OCI-LY7 (cell line): ENCODE results near the gene PKHD1. TPM values are rescaled to one million over a fixed set of nuclear protein-coding genes. Genes with fewer than 3 reads are reported as not detected.

Experiments used
- BruUV-seq: library from RNA; stranded (reverse); fragments of 400-500 nt; replicated peaks from 2 replicates; lab custom pipeline; 2021; lab: Mats Ljungman, UMichigan
- CTCF ChIA-PET: fragments of 300-600 bp; sonication (Branson Sonifier 250); formaldehyde crosslinking; loops from one replicate; lab custom pipeline; 2022; ENCODE audit warnings: antibody characterized with exemption; ENCODE audit not compliant: unreplicated experiment; lab: Charles Lee
- POLR2A ChIA-PET: fragments of 300-600 bp; sonication (Branson Sonifier 250); formaldehyde crosslinking; loops from one replicate; lab custom pipeline; 2022; ENCODE audit warnings: antibody characterized with exemption; lab: Charles Lee
- DNase-seq: peaks from one replicate; pipeline ENCODE4 v3.0.0-alpha.2; 2015; ENCODE audit warnings: low spot score
- H2AFZ ChIP-seq: fragments of 200-600 bp; sonication (generic), shearing (Covaris generic); 2 replicates; pipeline ENCODE4 v1.6.1; 2014; ENCODE audit warnings: mild to moderate bottlenecking, antibody characterized with exemption, low read length, moderate library complexity
- H3K27ac ChIP-seq: fragments of 200-600 bp; sonication (generic); 2 replicates; pipeline ENCODE4 v1.5.1; 2014; ENCODE audit warnings: mixed run types, low read depth, mild to moderate bottlenecking, moderate library complexity, low read length, inconsistent platforms; ENCODE audit not compliant: poor library complexity, severe bottlenecking
- H3K36me3 ChIP-seq: fragments of 200-600 bp; sonication (generic); 2 replicates; pipeline ENCODE4 v1.6.1; 2014; ENCODE audit warnings: mild to moderate bottlenecking, antibody characterized with exemption, low read length, moderate library complexity, mixed read lengths; ENCODE audit not compliant: insufficient read depth
- H3K4me1 ChIP-seq: fragments of 200-600 bp; sonication (generic); 2 replicates; pipeline ENCODE4 v1.5.1; 2014; ENCODE audit warnings: mild to moderate bottlenecking, low read length; ENCODE audit not compliant: insufficient read depth, poor library complexity, severe bottlenecking
- H3K4me2 ChIP-seq: fragments of 200-600 bp; sonication (generic); 2 replicates; pipeline ENCODE4 v1.6.1; 2014; ENCODE audit warnings: mild to moderate bottlenecking, low read length
- H3K4me3 ChIP-seq: fragments of 200-600 bp; sonication (generic); 2 replicates; pipeline ENCODE4 v1.5.1; 2014; ENCODE audit warnings: mild to moderate bottlenecking, low read depth, low read length; ENCODE audit not compliant: poor library complexity, severe bottlenecking
- H3K79me2 ChIP-seq: fragments of 200-600 bp; sonication (generic); 2 replicates; pipeline ENCODE4 v1.6.1; 2016; ENCODE audit warnings: low read depth, mild to moderate bottlenecking, low read length, moderate library complexity, mixed read lengths; ENCODE audit not compliant: insufficient read depth
- H3K9me2 ChIP-seq: fragments of 200-600 bp; sonication (generic); 2 replicates; pipeline ENCODE4 v1.6.1; 2016; ENCODE audit warnings: mild to moderate bottlenecking, low read length, mixed read lengths; ENCODE audit not compliant: insufficient read depth
- H3K9me3 ChIP-seq: fragments of 200-600 bp; sonication (generic); 2 replicates; pipeline ENCODE4 v1.6.1; 2014; ENCODE audit warnings: mild to moderate bottlenecking, mixed run types, low read length, mixed read lengths
- H4K20me1 ChIP-seq: fragments of 200-600 bp; sonication (generic); 2 replicates; pipeline ENCODE4 v1.6.1; 2014; ENCODE audit warnings: mild to moderate bottlenecking, antibody characterized with exemption, low read length, moderate library complexity, mixed read lengths; ENCODE audit not compliant: insufficient read depth
- EZH2phosphoT487 ChIP-seq: fragments of 200-600 bp; sonication (generic); IDR thresholded peaks from 2 replicates; pipeline ENCODE4 v1.6.1; 2018; ENCODE audit warnings: low read depth, borderline replicate concordance, mild to moderate bottlenecking, mixed run types, antibody characterized with exemption, low read length, moderate library complexity, mixed read lengths
- intact Hi-C: fragments of 100-400 bp; cut with micrococcal nuclease; formaldehyde crosslinking; loops from one replicate; pipeline ENCODE4 v1.10.0; 2022; ENCODE audit not compliant: unreplicated experiment
- total RNA-seq, 2 experiments: library from RNA; depleted of rRNA in 1 of 2; stranded (reverse); fragments of >200 nt in 1 of 2; shearing (Covaris generic) in 1 of 2; gene quantifications; 2 replicates each; pipeline ENCODE4 v1.2.3, GENCODE V29; 2014 to 2022
- TF ChIP-seq, protein P1 (sequence below): fragments of 200-600 bp; sonication (generic); conservative IDR thresholded peaks from 2 replicates; pipeline ENCODE4 v1.5.1; 2014; ENCODE audit warnings: mild to moderate bottlenecking, antibody characterized with exemption, low read length, moderate library complexity, mixed read lengths

PKHD1 gene
- total RNA-seq, 2 experiments from 2014 or later, result not detected

DNA sequence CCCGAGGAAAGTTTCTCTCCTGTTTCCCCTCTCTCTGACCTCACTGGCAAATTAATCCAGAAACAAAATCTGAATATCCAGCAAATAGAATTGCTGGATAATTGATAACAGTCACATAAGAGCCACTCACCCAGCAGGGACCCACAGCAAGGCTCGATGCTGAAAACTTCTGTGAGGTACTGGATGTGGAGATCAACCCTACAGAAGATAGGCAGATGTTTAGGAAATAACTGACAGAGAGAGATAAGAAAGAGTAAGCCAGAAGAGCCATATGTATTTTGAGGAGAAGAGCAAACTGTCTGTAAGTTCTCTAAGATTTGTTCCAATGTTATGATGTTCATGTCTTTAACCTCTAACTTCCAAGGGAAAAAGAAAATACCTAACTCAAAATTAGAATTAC lies 59.7 kb downstream of the PKHD1 start:
- Histone ChIP-seq H4K20me1 (no peaks in the 10 kb centered on the region), H3K36me3 (no peaks in the 10 kb centered on the region), H3K9me3 (no peaks in the 10 kb centered on the region), H3K4me2 (no peak overlapping the region), H3K79me2 (no peaks in the 10 kb centered on the region), H3K4me3 (no peak overlapping the region), H3K9me2 (no peaks in the 10 kb centered on the region), H3K27ac (no peak overlapping the region), H3K4me1 (no peaks in the 10 kb centered on the region), H2AFZ (no peak overlapping the region)
- CTCF ChIA-PET, result no interaction called here
- intact Hi-C loops, result no loop called here
- no TSS peak for BruUV-seq
- TF ChIP-seq, protein P1, sequence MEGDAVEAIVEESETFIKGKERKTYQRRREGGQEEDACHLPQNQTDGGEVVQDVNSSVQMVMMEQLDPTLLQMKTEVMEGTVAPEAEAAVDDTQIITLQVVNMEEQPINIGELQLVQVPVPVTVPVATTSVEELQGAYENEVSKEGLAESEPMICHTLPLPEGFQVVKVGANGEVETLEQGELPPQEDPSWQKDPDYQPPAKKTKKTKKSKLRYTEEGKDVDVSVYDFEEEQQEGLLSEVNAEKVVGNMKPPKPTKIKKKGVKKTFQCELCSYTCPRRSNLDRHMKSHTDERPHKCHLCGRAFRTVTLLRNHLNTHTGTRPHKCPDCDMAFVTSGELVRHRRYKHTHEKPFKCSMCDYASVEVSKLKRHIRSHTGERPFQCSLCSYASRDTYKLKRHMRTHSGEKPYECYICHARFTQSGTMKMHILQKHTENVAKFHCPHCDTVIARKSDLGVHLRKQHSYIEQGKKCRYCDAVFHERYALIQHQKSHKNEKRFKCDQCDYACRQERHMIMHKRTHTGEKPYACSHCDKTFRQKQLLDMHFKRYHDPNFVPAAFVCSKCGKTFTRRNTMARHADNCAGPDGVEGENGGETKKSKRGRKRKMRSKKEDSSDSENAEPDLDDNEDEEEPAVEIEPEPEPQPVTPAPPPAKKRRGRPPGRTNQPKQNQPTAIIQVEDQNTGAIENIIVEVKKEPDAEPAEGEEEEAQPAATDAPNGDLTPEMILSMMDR, result no peak
- no peak for TF ChIP-seq EZH2phosphoT487
- POLR2A ChIA-PET, result interaction anchor here (1.0 kb wide), 1 partner anchor 23 kb away, joined by 4 read pairs; no protein-coding TSS in a partner anchor
- no peak for DNase-seq

- H3K4me2 ChIP-seq, result no peak overlapping the region
- H4K20me1 ChIP-seq, result peaks cover 5% of the 10 kb centered on the region
- no peaks in the 10 kb centered on the region for H3K9me2 ChIP-seq
- no peak overlapping the region for H3K27ac ChIP-seq
- intact Hi-C loops, result loop anchor here (5.0 kb wide), 1 partner anchor 1207 kb away; the partner anchor contains the start of gene TFAP2B
- DNase-seq, result no peak
- no peak for TF ChIP-seq EZH2phosphoT487
- TF ChIP-seq, protein P1, result no peak
- BruUV-seq, result no TSS peak
- CTCF ChIA-PET, result no interaction called here
- H2AFZ ChIP-seq, result no peak overlapping the region
- H3K79me2 ChIP-seq, result no peaks in the 10 kb centered on the region
- POLR2A ChIA-PET, result interaction anchor here (1.2 kb wide), 1 partner anchor 26 kb away, joined by 4 read pairs; no protein-coding TSS in a partner anchor
- H3K4me3 ChIP-seq, result no peak overlapping the region
- H3K9me3 ChIP-seq, result no peaks in the 10 kb centered on the region
- H3K4me1 ChIP-seq, result no peaks in the 10 kb centered on the region
- no peaks in the 10 kb centered on the region for H3K36me3 ChIP-seq
These were observed 62.9 kb downstream of the PKHD1 start for GRCh38 chr6:52024451-52025068.

DNA sequence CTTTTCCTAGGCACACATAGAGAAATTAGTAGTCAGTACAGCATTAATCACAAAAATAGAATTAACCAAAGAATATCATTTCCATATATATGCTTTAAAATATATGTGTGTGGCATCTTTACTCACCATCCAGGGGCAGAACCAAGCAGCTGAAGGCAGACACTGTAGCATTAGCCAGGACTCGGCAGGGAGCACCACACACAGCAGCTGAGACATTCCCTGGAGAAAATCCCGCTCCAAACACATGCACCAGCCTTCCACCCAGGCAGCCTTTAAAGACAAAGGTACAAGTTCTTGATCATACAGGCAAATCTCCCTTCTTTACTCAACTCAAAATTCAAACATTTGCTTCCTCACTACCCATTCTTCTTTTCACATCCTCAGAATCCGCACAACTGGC lies 64.7 kb downstream of the PKHD1 start:
- intact Hi-C loops, result loop anchor here (5.0 kb wide), 1 partner anchor 1205 kb away; the partner anchor contains the start of gene TFAP2B
- BruUV-seq, result no TSS peak
- H3K79me2 ChIP-seq, result no peaks in the 10 kb centered on the region
- no peak overlapping the region for H3K27ac ChIP-seq
- H3K9me3 ChIP-seq, result no peaks in the 10 kb centered on the region
- DNase-seq, result no peak
- H3K4me1 ChIP-seq, result no peaks in the 10 kb centered on the region
- H3K36me3 ChIP-seq, result no peaks in the 10 kb centered on the region
- ChIA-PET POLR2A (interaction anchor here (0.6 to 0.9 kb wide), 2 partner anchors 164 to 1579 kb away, joined by 3 read pairs; partner anchors contain the start of gene IL17A), CTCF (no interaction called here)
- H3K4me2 ChIP-seq, result no peak overlapping the region
- no peaks in the 10 kb centered on the region for H3K9me2 ChIP-seq
- H4K20me1 ChIP-seq, result peaks cover 5% of the 10 kb centered on the region
- TF ChIP-seq, protein P1, result no peak
- TF ChIP-seq EZH2phosphoT487, result no peak
- no peak overlapping the region for H3K4me3 ChIP-seq
- H2AFZ ChIP-seq, result no peak overlapping the region
